Activated CD4-positive, alpha-beta T cell treated with anti-CD3 and anti-CD28 coated beads, Interleukin-2, amount 50 U/mL, for 16 hours (primary cell): ENCODE measurements around the gene FOXA1.

Experiments used
- DNase-seq: peaks from one replicate; pipeline ENCODE4 v3.0.0-alpha.2; 2020

The FOXA1 gene

GRCh38 chr14:37594971-37595808, at the start of gene FOXA1, which contains the start of gene TTC6:
TSS of gene FOXA1 (minus strand) at chr14:37595249. CDS start at chr14:37594972, 277 bp downstream.
TSS of gene TTC6 (plus strand) at chr14:37595629. CDS start at chr14:37622065, 26,436 bp downstream.
- DNase-seq = peak; percentile 5

- no peak for DNase-seq
Observed at GRCh38 chr14:37643701-37644100, 48.7 kb upstream of the FOXA1 start.

GRCh38 chr14:37642125-37642524, 47.1 kb upstream of the FOXA1 start:
- DNase-seq = no peak

GRCh38 chr14:37641117-37641516, 46.1 kb upstream of the FOXA1 start:
- DNase-seq = no peak

DNA sequence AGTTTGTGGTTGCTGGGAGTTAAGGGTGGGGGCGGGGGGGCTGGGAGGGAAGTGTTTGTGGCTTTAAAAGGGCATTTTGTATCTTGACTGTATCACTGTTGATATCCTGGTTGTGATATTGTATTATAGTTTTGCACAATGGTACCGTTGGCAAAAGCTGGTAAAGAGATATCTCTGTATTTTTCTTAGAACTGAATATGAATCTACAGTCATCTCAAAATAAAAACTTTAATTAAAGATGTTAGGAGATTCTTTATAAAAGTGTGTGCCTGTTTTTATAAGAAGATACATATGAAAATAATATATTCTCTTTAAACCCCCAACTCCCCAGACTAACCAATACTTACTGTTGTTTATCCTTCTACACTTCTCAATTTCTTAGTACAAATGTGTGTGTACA, 43.5 kb upstream of the FOXA1 start:
- DNase-seq = no peak

DNA sequence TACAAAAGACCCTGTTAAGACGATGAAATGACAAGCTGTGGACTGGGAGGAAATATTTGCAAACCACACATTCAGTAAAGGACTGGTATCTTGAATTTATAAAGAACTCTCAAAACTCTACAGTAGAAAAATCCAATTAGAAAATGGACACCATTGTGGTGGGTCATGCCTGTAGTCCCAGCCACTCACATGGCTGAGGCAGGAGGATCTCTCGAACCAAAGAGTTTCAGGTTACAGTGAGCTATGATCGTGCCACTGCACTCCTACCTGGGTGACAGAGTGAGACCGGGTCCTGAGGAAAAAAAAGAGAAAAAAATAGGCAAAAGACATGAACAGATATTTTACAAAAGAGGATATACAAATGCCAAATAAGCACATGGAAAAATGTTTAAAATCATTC, 42.3 kb upstream of the FOXA1 start:
- no peak for DNase-seq

DNA sequence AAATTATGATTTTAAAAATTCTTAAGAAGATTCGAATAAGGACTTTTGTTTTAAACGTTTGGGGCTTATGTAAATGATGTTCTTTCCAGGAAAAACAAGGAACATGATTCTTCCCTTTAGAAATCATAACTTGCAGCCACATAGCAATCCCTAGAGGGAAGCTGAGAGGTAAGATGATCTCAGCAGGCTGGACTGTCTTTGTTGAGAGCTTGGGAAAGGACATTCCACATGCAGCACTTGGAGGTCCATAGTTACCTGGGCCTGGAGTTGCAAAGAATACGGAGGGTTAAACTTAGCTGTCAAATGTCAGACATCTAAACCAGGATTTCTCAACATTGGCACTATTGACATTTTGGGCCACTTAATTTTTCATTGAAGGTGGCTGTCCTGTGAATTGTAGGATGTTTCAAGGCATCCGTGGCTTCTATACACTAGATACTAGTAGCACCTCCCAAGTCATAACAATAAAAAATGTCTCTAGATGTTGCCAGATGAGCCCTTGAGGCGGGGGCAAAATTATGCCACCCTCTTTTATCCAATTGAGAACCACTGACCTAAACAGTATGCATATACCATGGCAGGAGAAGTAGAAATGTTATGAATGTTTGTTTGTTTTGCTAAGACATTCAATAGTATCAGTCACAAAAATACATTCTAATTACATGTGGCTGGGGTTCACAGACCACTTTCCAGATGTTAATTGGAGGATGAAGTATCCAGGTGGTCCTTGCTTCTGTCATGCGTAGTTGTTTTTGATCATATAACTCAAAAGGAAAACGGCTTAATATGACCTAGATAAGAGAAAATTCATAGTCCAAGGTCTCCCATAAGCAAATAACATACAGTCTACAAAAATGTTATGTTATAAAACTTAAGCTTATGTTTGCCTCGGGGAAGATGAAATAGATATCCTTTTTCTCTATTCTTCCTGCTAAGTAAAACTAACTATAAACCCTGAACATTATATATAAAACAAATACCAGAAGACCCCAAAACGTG, 30.8 kb upstream of the FOXA1 start:
- no peak for DNase-seq

DNA sequence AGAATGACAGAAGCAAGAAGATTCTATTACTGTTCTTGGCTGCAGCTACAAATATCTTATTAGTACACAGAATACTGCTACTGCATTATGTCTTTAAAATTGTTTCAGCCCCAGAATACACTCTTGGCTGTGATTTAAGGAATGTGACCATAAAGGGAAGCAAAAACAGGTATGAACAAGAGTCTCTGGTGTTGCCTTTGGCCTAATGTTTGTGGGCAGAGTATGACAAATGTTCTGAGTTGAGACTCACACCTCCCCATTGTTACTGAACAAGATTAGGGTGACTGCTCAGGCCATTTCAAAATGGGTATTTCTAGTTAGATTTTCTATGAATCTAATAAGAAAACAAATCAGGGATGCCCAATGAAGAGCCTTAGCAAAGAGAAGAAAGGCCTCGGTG, 28.9 kb upstream of the FOXA1 start:
- no peak for DNase-seq

DNA sequence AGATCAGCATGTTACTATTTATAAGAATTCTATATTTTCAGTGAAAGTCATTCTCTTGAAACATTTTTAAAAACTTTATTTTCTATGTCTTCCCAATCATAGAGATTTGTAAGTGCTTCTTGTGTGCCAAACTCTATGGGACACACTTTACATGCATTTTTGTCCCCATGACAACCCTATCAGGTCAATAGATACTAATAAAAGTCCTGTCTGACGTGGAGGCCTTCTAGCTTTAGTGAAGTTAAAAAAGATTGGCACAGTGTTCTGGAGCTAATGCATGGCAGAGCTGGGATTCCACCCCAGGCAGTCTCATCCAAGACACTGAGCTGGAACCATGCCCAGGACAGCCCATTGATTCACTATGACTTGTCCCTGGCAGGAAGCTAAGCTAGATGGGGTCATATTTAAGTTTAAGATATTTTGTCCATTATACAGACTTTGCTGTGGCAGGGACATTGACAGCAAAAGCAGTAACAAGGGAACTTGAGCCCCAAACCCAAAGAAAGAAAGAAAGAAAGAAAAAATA, 28.4 kb upstream of the FOXA1 start:
- DNase-seq = no peak

GRCh38 chr14:37622231-37622923, 27.3 kb upstream of the FOXA1 start:
- no peak for DNase-seq

- DNase-seq = no peak
Observed at GRCh38 chr14:37620856-37621255, 25.8 kb upstream of the FOXA1 start.

DNA sequence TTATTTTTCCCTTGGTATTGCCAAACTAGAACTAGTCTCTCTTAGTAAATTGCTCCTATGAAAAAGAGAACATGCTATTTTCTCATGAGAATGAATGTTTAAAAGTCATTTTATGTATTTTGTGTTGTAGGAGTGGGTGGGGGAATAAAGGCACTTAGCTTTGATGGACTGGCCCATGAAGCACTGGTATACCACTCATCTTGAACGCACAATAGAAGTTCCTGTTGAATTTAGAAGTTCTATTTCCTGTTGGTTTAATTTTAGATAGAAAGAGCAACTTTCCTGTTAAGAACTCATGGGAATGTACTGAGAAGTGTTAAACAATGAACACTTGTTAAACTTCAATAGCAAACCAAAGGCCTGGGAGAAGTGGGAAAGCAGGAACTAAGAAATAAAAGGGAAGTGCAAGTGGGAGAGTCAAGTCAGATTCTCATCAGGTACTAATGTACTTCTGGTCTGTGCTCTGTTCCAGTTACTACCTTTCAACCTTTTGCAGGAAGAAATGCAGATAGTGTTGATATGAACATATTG, 23.5 kb upstream of the FOXA1 start:
- DNase-seq = no peak

GRCh38 chr14:37617864-37618365, 22.9 kb upstream of the FOXA1 start:
- no peak for DNase-seq

DNA sequence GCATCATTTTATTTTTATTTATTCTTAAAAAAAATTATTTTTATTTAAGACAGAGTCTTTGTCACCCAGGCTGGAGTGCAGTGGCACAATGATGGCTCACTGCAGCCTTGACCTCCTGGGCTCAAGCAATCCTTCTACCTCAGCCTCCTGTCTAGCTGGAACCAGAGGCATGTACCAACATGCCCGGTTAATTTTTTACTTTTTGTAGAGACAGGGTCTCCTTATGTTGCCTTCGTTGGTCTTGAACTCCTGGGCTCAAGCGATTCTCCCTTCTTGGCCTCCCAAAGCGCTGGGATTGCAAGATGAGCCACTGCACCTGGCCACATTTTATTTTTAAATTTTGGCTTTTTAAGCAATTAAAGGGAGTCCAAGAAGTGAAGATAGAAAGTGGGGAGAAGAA, 21.8 kb upstream of the FOXA1 start:
- DNase-seq = no peak

GRCh38 chr14:37615582-37616289, 20.7 kb upstream of the FOXA1 start:
- DNase-seq = no peak

GRCh38 chr14:37610945-37611523, 16.0 kb upstream of the FOXA1 start:
- no peak for DNase-seq

DNA sequence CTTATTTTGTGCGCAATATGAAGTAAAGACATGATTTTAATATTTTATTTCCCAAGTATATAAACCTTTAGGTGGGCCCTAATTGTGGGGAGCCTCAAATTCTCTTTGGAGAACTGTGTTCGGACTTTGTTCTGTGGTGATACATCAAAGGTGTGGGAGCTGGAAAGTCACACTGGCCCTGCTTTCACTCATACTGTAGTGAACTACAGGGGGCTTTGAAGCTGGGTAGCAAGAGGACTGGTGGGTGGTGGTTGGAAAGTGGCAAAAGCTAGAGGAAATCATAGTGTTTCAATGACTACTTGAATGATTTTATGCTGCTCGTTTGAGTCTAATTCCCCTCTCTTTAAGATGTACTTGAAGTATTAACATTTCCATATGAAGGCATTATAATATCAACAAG, 13.6 kb upstream of the FOXA1 start:
- DNase-seq = no peak

DNA sequence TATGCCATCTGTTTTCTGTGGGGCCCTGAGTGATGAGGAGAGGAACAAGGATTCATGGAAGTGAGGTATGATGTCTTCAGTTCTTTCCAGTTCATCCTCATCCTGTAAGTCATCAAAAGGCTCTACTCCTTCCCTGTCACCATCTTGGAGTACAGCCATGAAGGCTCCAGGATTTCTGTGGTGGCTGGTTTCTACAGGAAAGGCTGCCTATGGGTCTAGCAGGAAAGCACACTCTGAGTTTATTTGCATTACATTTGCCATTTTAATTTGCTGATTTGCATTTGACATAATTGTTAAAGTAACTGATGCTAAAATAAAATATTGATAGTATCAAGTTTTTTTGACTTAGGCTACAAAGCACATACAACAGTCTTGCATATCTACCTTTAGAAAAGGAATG, 11.6 kb upstream of the FOXA1 start:
- no peak for DNase-seq

- no peak for DNase-seq
Observed at GRCh38 chr14:37603688-37604251, 8.7 kb upstream of the FOXA1 start.

GRCh38 chr14:37602605-37603453, 7.8 kb upstream of the FOXA1 start:
- no peak for DNase-seq
